ENCODE measurements around the gene MT1A.

MT1A gene

GRCh38 chr16:56681939-56682702 lies 43.7 kb downstream of the MT1A start, which contains the start of gene MT1X:
Gene MT1X (plus strand): TSS chr16:56682470. CDS start chr16:56682541, 71 bp downstream.
- peak; percentile 89 for DNase-seq

GRCh38 chr16:56682703-56683397 lies 44.4 kb downstream of the MT1A start:
- DNase-seq = peak; percentile 7

- no peak for DNase-seq
These were observed 45.1 kb downstream of the MT1A start for GRCh38 chr16:56683424-56684172.

GRCh38 chr16:56684256-56684925 lies 45.9 kb downstream of the MT1A start:
- no peak for DNase-seq

GRCh38 chr16:56684926-56685590 lies 46.6 kb downstream of the MT1A start:
- no peak for DNase-seq

- no peak for DNase-seq
These were observed 48.3 kb downstream of the MT1A start for GRCh38 chr16:56686758-56687157.

- DNase-seq = no peak
These were observed 50.3 kb downstream of the MT1A start for GRCh38 chr16:56688762-56689161.

- DNase-seq = no peak
These were observed 50.7 kb downstream of the MT1A start for GRCh38 chr16:56689171-56689570.

Measured in CD4-positive, alpha-beta T cell treated with Interleukin-17A for 1 hour (primary cell).